ENCODE measurements around the gene APBA1.
"Not testable (repeated sequence)": the region's sequence is repeated elsewhere in the genome, so short reads cannot be mapped to it uniquely, and the experiment has no call there.

The APBA1 gene

GRCh38 chr9:69411246-69411645, 260.9 kb downstream of the APBA1 start:
- H3K36me3 ChIP-seq (ENCODE audit: insufficient read depth, low read length), result no peaks in the 10 kb centered on the region
- H3K9ac ChIP-seq (ENCODE audit: low read depth, low read length), result no peak overlapping the region
- no peak overlapping the region for H3K4me2 ChIP-seq (ENCODE audit: low read length)
- H3K9me3 ChIP-seq (replicated peaks; ENCODE audit: low read length), result no peaks in the 10 kb centered on the region
- no peak overlapping the region for H3K4me3 ChIP-seq (ENCODE audit: low read length)
- H3K4me1 ChIP-seq (ENCODE audit: control insufficient read depth, insufficient read depth, low read length), result no peaks in the 10 kb centered on the region
- H3K27me3 ChIP-seq (ENCODE audit: control insufficient read depth, insufficient read depth, low read length), result no peaks in the 10 kb centered on the region

GRCh38 chr9:69409936-69410335, 262.2 kb downstream of the APBA1 start:
- H3K4me1 ChIP-seq (ENCODE audit: control insufficient read depth, insufficient read depth, low read length); H3K4me3 ChIP-seq (ENCODE audit: low read length); H3K9ac ChIP-seq (ENCODE audit: low read depth, low read length); H3K36me3 ChIP-seq (ENCODE audit: insufficient read depth, low read length); H3K27me3 ChIP-seq (ENCODE audit: control insufficient read depth, insufficient read depth, low read length); H3K9me3 ChIP-seq (replicated peaks; ENCODE audit: low read length); H3K4me2 ChIP-seq (ENCODE audit: low read length): not testable (repeated sequence)

GRCh38 chr9:69400470-69400869, 271.7 kb downstream of the APBA1 start:
- H3K36me3 ChIP-seq (ENCODE audit: insufficient read depth, low read length), result no peaks in the 10 kb centered on the region
- H3K4me1 ChIP-seq (ENCODE audit: control insufficient read depth, insufficient read depth, low read length), result peaks cover 6% of the 10 kb centered on the region
- peaks cover 18% of the 10 kb centered on the region for H3K27me3 ChIP-seq (ENCODE audit: control insufficient read depth, insufficient read depth, low read length)
- no peak overlapping the region for H3K4me3 ChIP-seq (ENCODE audit: low read length)
- H3K4me2 ChIP-seq (ENCODE audit: low read length), result no peak overlapping the region
- no peaks in the 10 kb centered on the region for H3K9me3 ChIP-seq (replicated peaks; ENCODE audit: low read length)
- no peak overlapping the region for H3K9ac ChIP-seq (ENCODE audit: low read depth, low read length)

- Histone ChIP-seq H3K36me3 (ENCODE audit: insufficient read depth, low read length) (no peaks in the 10 kb centered on the region), H3K4me3 (ENCODE audit: low read length) (no peak overlapping the region), H3K9ac (ENCODE audit: low read depth, low read length) (no peak overlapping the region), H3K27me3 (ENCODE audit: control insufficient read depth, insufficient read depth, low read length) (peaks cover 9% of the 10 kb centered on the region), H3K4me1 (ENCODE audit: control insufficient read depth, insufficient read depth, low read length) (peaks cover 6% of the 10 kb centered on the region), H3K4me2 (ENCODE audit: low read length) (no peak overlapping the region), H3K9me3 (replicated peaks; ENCODE audit: low read length) (no peaks in the 10 kb centered on the region)
Observed at GRCh38 chr9:69397384-69398214, 274.6 kb downstream of the APBA1 start.

- Histone ChIP-seq H3K4me2 (ENCODE audit: low read length) (no peak overlapping the region), H3K4me3 (ENCODE audit: low read length) (no peak overlapping the region), H3K9ac (ENCODE audit: low read depth, low read length) (no peak overlapping the region), H3K4me1 (ENCODE audit: control insufficient read depth, insufficient read depth, low read length) (peaks cover 6% of the 10 kb centered on the region), H3K36me3 (ENCODE audit: insufficient read depth, low read length) (no peaks in the 10 kb centered on the region), H3K9me3 (replicated peaks; ENCODE audit: low read length) (no peaks in the 10 kb centered on the region), H3K27me3 (ENCODE audit: control insufficient read depth, insufficient read depth, low read length) (peaks cover 14% of the 10 kb centered on the region)
Observed at GRCh38 chr9:69396759-69397158, 275.4 kb downstream of the APBA1 start.

- H3K9ac ChIP-seq (ENCODE audit: low read depth, low read length), result no peak overlapping the region
- H3K27me3 ChIP-seq (ENCODE audit: control insufficient read depth, insufficient read depth, low read length), result peaks cover 17% of the 10 kb centered on the region
- no peak overlapping the region for H3K4me2 ChIP-seq (ENCODE audit: low read length)
- H3K4me3 ChIP-seq (ENCODE audit: low read length), result no peak overlapping the region
- no peaks in the 10 kb centered on the region for H3K9me3 ChIP-seq (replicated peaks; ENCODE audit: low read length)
- peaks cover 6% of the 10 kb centered on the region for H3K4me1 ChIP-seq (ENCODE audit: control insufficient read depth, insufficient read depth, low read length)
- H3K36me3 ChIP-seq (ENCODE audit: insufficient read depth, low read length), result no peaks in the 10 kb centered on the region
Observed at GRCh38 chr9:69395718-69396117, 276.5 kb downstream of the APBA1 start.

GRCh38 chr9:69393425-69393824, 278.7 kb downstream of the APBA1 start:
- H3K4me3 ChIP-seq (ENCODE audit: low read length), result no peak overlapping the region
- H3K4me2 ChIP-seq (ENCODE audit: low read length), result no peak overlapping the region
- peaks cover 6% of the 10 kb centered on the region for H3K4me1 ChIP-seq (ENCODE audit: control insufficient read depth, insufficient read depth, low read length)
- no peak overlapping the region for H3K9ac ChIP-seq (ENCODE audit: low read depth, low read length)
- peaks cover 27% of the 10 kb centered on the region for H3K27me3 ChIP-seq (ENCODE audit: control insufficient read depth, insufficient read depth, low read length)
- H3K36me3 ChIP-seq (ENCODE audit: insufficient read depth, low read length), result no peaks in the 10 kb centered on the region
- H3K9me3 ChIP-seq (replicated peaks; ENCODE audit: low read length), result no peaks in the 10 kb centered on the region

- Histone ChIP-seq H3K4me2 (ENCODE audit: low read length) (no peak overlapping the region), H3K4me1 (ENCODE audit: control insufficient read depth, insufficient read depth, low read length) (peaks cover 6% of the 10 kb centered on the region), H3K27me3 (ENCODE audit: control insufficient read depth, insufficient read depth, low read length) (peaks cover 30% of the 10 kb centered on the region), H3K4me3 (ENCODE audit: low read length) (no peak overlapping the region), H3K9ac (ENCODE audit: low read depth, low read length) (no peak overlapping the region), H3K36me3 (ENCODE audit: insufficient read depth, low read length) (no peaks in the 10 kb centered on the region), H3K9me3 (replicated peaks; ENCODE audit: low read length) (no peaks in the 10 kb centered on the region)
Observed at GRCh38 chr9:69392826-69393225, 279.3 kb downstream of the APBA1 start.

GRCh38 chr9:69391946-69392345, 280.2 kb downstream of the APBA1 start:
- no peaks in the 10 kb centered on the region for H3K36me3 ChIP-seq (ENCODE audit: insufficient read depth, low read length)
- no peaks in the 10 kb centered on the region for H3K4me1 ChIP-seq (ENCODE audit: control insufficient read depth, insufficient read depth, low read length)
- no peaks in the 10 kb centered on the region for H3K9me3 ChIP-seq (replicated peaks; ENCODE audit: low read length)
- H3K9ac ChIP-seq (ENCODE audit: low read depth, low read length), result no peak overlapping the region
- no peak overlapping the region for H3K4me3 ChIP-seq (ENCODE audit: low read length)
- H3K4me2 ChIP-seq (ENCODE audit: low read length), result no peak overlapping the region
- peaks cover 35% of the 10 kb centered on the region for H3K27me3 ChIP-seq (ENCODE audit: control insufficient read depth, insufficient read depth, low read length)

- H3K36me3 ChIP-seq (ENCODE audit: insufficient read depth, low read length), result no peaks in the 10 kb centered on the region
- H3K4me3 ChIP-seq (ENCODE audit: low read length), result no peak overlapping the region
- no peak overlapping the region for H3K9ac ChIP-seq (ENCODE audit: low read depth, low read length)
- H3K4me1 ChIP-seq (ENCODE audit: control insufficient read depth, insufficient read depth, low read length), result no peaks in the 10 kb centered on the region
- H3K4me2 ChIP-seq (ENCODE audit: low read length), result no peak overlapping the region
- peaks cover 39% of the 10 kb centered on the region for H3K27me3 ChIP-seq (ENCODE audit: control insufficient read depth, insufficient read depth, low read length)
- no peaks in the 10 kb centered on the region for H3K9me3 ChIP-seq (replicated peaks; ENCODE audit: low read length)
Observed at GRCh38 chr9:69391487-69391886, 280.7 kb downstream of the APBA1 start.

- H3K4me3 ChIP-seq (ENCODE audit: low read length), result no peak overlapping the region
- H3K27me3 ChIP-seq (ENCODE audit: control insufficient read depth, insufficient read depth, low read length), result peaks cover 40% of the 10 kb centered on the region
- H3K9me3 ChIP-seq (replicated peaks; ENCODE audit: low read length), result no peaks in the 10 kb centered on the region
- no peak overlapping the region for H3K4me2 ChIP-seq (ENCODE audit: low read length)
- no peaks in the 10 kb centered on the region for H3K4me1 ChIP-seq (ENCODE audit: control insufficient read depth, insufficient read depth, low read length)
- no peaks in the 10 kb centered on the region for H3K36me3 ChIP-seq (ENCODE audit: insufficient read depth, low read length)
- no peak overlapping the region for H3K9ac ChIP-seq (ENCODE audit: low read depth, low read length)
Observed at GRCh38 chr9:69389437-69389995, 282.7 kb downstream of the APBA1 start.

GRCh38 chr9:69388596-69388995, 283.6 kb downstream of the APBA1 start:
- H3K9ac ChIP-seq (ENCODE audit: low read depth, low read length), result no peak overlapping the region
- H3K4me3 ChIP-seq (ENCODE audit: low read length), result no peak overlapping the region
- no peaks in the 10 kb centered on the region for H3K36me3 ChIP-seq (ENCODE audit: insufficient read depth, low read length)
- H3K9me3 ChIP-seq (replicated peaks; ENCODE audit: low read length), result no peaks in the 10 kb centered on the region
- no peak overlapping the region for H3K4me2 ChIP-seq (ENCODE audit: low read length)
- H3K27me3 ChIP-seq (ENCODE audit: control insufficient read depth, insufficient read depth, low read length), result peaks cover 40% of the 10 kb centered on the region
- no peaks in the 10 kb centered on the region for H3K4me1 ChIP-seq (ENCODE audit: control insufficient read depth, insufficient read depth, low read length)

Measured in skeletal muscle satellite cell (primary cell).